Stimulated activated CD4-positive, alpha-beta T cell treated with anti-CD3 and anti-CD28 coated beads, TNF-alpha, amount 100 ng/mL, for 48 hours (primary cell): ENCODE results near the gene OCSTAMP.

ENCODE experiments used
- DNase-seq, 3 donors: peaks; one replicate each; pipeline ENCODE4 v3.0.0-alpha.2; 2020; ENCODE audit warnings: low read depth in 3 of 3

The OCSTAMP gene

GRCh38 chr20:46552460-46553420, 2.3 kb upstream of the OCSTAMP start:
- DNase-seq = peak in 2 of 3 donors; percentile 20 to 38

- DNase-seq = no peak
These were observed 1.3 kb upstream of the OCSTAMP start for GRCh38 chr20:46551522-46552381.

DNA sequence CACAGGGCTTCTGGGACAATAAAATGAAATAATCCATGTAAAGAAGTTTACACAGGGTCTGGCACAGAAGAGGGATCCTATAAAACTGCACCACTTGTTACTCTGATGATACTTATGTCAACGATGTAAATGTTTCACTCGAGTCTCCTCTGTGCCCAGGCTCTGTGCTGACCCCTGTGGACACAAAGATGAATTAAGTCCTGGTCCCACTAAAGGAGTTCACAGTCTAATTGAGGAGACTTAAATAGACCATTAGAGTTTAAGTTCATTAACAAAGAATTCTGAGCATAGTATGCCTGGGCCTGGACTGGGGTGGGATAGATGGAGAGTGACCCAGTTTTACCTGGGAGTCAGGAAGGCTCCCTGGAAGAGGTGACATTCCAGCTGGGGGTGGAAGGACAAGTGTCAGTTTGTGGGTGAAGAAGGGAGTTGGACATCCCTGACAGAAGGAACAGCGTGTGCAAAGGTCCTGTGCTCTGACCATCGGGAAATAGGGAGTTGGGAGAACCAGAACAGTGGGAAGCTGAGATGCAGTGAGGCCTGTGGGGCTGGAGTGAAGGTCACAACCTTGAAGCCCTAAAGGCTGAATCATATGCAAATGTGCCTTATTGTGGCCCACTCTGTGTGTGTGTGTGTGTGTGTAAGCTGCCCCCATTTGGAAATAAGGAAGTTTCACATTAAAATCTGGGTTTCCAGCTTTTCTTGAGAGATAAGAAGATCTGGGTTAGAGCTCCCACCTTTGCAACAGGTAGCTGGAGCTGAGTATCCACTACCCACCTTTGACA, 1.1 kb downstream of the OCSTAMP start:
- DNase-seq = no peak

DNA sequence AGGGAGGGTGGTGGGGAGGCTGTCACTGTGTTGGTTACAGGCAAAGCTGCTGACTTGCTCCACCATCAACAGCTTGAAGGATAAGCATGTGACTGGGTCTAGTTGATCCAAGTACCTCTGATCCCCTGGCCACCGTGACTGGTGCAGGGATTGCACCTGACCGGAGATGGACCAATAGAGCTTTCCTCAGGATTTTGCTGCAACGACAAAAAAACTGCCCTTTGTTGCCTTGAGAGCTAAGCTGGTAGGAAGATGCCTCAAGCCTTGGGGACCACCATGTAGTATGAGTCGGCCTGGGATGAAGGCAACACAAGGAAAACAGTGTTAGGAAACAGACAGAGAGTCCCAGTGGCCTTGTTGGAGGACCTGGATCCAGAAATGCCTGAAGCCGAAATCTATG, 1.8 kb downstream of the OCSTAMP start:
- DNase-seq = no peak

DNA sequence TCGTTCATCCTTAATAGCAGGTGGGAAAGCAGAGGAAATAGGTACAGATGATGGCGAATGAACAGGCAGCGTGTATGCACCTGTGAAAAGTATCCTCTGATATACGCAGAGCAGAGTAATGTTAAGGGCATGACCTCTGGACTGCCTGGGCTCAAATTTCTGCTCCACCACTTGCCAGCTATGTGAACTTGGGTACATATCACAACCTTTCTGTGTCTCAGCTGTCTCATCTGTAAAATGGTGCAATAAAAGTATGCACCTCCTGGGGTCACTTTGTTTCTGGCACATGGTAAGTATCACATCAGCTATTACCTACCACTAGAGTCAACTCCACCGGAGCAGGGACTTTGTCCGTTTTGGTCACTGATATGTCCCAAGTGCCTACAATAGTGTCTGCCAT, 2.5 kb downstream of the OCSTAMP start:
- DNase-seq = no peak

- no peak for DNase-seq
These were observed 3.5 kb downstream of the OCSTAMP start for GRCh38 chr20:46546936-46547335.

DNA sequence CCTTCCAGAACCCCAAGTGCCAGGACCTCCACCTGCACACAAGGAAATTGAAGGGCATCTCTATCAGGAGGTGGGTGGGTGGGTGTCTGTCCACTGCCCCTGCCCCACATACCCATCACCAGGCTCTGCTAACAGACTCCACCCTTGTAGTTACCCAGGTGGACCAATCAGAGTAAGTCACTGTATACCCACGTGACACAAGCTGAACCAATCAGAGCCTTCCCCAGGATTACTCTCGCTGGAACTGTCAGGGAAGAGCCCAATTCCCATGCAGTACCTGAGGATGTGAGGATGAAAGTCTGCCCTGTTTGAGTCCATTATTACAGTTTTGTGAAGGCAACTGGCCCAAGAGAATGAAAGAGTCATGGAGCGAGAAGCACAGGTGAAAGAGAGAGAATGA, 4.2 kb downstream of the OCSTAMP start:
- DNase-seq = no peak

DNA sequence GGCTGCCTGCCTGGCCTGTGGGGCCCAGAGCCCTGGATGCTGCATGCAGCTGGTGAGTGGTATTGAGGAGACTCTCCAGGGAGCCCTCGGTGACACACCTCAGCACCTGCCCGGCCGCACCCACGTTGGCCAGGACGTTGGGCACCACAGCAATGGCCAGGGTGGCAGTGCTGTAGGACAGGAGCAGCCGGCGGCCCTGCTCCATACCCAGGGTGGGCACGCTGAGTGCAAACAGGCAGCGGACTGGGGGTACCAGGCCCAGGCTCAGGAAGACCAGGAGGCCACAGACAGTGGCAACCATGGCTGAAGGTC, 4.7 kb downstream of the OCSTAMP start:
- no peak for DNase-seq

- DNase-seq = peak in 2 of 3 donors; percentile 27 to 39
These were observed 5.2 kb downstream of the OCSTAMP start for GRCh38 chr20:46545077-46545826.

DNA sequence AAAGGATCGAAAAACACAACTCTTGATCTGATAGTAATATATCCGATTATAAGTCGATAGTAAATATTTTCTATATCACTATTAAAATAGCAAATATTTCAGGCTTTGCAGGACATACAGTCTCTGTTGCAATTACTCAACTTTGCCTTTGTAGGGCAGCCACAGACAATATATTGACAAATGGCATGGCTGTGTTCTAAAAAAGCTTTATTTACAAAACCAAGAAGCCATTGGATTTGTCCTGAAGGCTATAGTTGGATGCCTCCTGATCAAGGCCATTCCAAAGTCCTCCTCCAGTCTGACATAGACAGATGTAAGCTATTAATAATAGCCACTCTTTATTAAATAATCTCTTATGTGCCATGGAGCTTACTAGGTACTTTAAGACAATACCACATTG, 5.9 kb downstream of the OCSTAMP start:
- DNase-seq = no peak

DNA sequence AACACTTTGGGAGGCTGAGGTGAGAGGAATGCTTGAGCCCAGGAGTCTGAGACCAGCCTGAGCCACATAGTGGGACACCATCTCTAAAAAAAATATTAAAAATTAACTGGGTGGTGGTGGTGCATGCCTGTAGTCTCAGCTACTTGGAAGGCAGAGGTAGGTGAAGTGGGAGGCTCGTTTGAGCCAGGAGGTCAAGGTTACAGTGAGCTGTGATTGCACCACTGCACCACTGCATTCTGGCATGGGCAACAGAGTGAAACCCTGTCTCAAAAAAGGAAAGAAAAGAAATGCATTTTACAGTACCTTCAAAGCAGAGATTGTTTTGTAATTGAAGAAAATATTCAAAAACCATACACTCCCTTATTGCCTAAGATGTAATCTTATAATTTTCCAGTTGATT, 6.5 kb downstream of the OCSTAMP start:
- no peak for DNase-seq

GRCh38 chr20:46543033-46543432, 7.4 kb downstream of the OCSTAMP start:
- no peak for DNase-seq

- DNase-seq = no peak
These were observed 9.1 kb downstream of the OCSTAMP start for GRCh38 chr20:46541229-46541935.

- no peak for DNase-seq
These were observed 11.3 kb downstream of the OCSTAMP start for GRCh38 chr20:46539113-46539512.

DNA sequence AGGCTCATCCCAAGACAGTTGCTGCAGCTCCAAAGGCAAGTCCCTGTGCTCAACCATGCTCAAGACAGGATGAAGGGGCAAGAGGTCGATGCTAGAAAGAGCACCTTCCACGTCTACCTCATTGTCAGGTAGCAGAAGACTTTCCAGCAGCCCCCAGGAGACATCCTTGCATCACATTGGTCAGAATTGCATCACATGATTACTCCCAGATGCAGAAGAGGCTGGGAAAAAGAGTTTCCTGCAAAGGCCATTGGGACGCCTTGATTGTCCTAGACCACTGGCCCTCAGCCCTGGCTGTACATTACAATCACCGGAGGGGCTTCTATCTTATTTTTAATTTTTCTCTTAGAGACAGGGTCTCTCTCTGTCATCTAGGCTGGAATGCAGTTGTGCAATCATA, 19.8 kb downstream of the OCSTAMP start:
- DNase-seq = no peak

DNA sequence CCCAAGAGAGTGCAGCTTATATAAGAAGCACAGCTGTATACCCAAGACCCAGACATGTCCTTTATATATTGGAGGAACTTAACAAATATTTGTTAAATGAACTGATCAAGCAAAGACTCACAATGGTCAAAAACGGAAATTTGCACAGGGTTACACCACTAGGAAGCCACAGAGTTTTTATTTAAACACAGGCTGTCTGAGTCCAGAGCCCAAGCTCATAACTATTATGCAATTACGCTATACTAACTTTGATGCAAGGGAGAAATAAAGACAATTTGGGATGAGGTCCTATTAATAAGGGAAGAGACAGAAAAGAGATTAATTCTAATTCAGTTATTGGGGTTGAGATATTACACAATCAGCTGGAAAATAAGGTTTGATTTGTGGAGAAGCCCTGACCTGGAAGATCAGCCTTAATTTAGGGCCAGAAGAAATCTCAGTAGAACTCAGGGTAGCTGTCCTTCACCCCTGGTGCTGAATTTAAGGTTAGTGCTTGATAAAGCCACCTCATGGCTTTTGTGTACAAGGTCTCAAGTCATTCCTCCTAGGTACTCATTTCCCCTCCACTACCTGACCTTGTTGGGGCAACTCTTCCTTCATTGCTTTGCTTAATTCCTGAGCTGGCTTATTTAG, 26.6 kb downstream of the OCSTAMP start:
- DNase-seq = no peak

GRCh38 chr20:46523108-46523507, 27.3 kb downstream of the OCSTAMP start:
- DNase-seq = no peak

- DNase-seq = peak in 1 of 3 donors; percentile 7
These were observed 29.4 kb downstream of the OCSTAMP start for GRCh38 chr20:46520976-46521579.

DNA sequence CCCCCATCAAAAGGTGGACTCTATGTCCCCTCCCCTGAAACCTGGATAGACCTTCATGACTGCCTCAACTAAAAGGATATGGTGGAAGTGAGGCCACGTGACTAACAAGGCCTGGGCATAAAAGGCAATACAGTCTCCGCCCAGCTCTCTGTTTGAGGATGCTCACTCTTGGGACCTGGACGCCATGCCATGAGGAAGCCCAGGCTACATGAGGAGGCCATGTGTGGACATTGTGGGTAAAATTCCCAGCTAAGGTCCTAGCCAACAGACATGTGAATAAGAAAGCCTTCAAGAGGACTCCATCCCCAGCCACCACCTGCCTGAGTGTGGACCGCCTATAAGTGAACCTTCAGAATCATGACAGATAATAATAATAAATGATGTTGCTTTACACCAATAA, 29.9 kb downstream of the OCSTAMP start:
- DNase-seq = no peak
